ENCODE results near the gene KRTAP2-4. TPM values are rescaled to one million over a fixed set of nuclear protein-coding genes. Genes with fewer than 3 reads are reported as not detected.
"Not testable (repeated sequence)": the region's sequence is repeated elsewhere in the genome, so short reads cannot be mapped to it uniquely, and the experiment has no call there.

Gene KRTAP2-4
- total RNA-seq, 2 donors from 2014 or later, result not detected

GRCh38 chr17:41046735-41047465 lies 18.8 kb downstream of the KRTAP2-4 start, which contains the start of gene KRTAP2-1:
Gene KRTAP2-1 (minus strand): TSS chr17:41047316. CDS start chr17:41047267, 49 bp downstream.
- ATAC-seq; intact Hi-C loops (cut with DNase I); DNase-seq: not testable (repeated sequence)

GRCh38 chr17:41042953-41043352 lies 22.7 kb downstream of the KRTAP2-4 start:
- intact Hi-C loops (cut with DNase I), result no loop called here
- ATAC-seq (no peak), DNase-seq (no peak)

- intact Hi-C loops (cut with DNase I); DNase-seq: not testable (repeated sequence)
- peak in 1 of 2 donors; percentile 53 for ATAC-seq
These were observed 24.7 kb downstream of the KRTAP2-4 start, which contains the start of gene KRTAP1-1 for GRCh38 chr17:41040783-41041571. Gene KRTAP1-1 (minus strand): TSS chr17:41041450. CDS start chr17:41041397, 53 bp downstream.

GRCh38 chr17:41037853-41038350 lies 27.8 kb downstream of the KRTAP2-4 start:
- no peak for ATAC-seq
- intact Hi-C loops (cut with DNase I), result no loop called here
- DNase-seq, result no peak

- ATAC-seq; intact Hi-C loops (cut with DNase I); DNase-seq: not testable (repeated sequence)
These were observed 31.2 kb downstream of the KRTAP2-4 start, which contains the start of gene KRTAP1-3 for GRCh38 chr17:41034346-41034935. Gene KRTAP1-3 (minus strand): TSS chr17:41034874. CDS start chr17:41034821, 53 bp downstream.

- intact Hi-C loops (cut with DNase I), result no loop called here
- DNase-seq (no peak), ATAC-seq (no peak)
These were observed 35.9 kb downstream of the KRTAP2-4 start, which contains the start of gene KRTAP1-4 for GRCh38 chr17:41029633-41030245. Gene KRTAP1-4 (minus strand): TSS chr17:41030195. CDS start chr17:41030078, 117 bp downstream.

- DNase-seq (no peak), ATAC-seq (no peak)
These were observed 38.8 kb downstream of the KRTAP2-4 start, which contains the start of gene KRTAP1-5 for GRCh38 chr17:41026715-41027471. Gene KRTAP1-5 (minus strand): TSS chr17:41027208. CDS start chr17:41027155, 53 bp downstream.

GRCh38 chr17:41024697-41025096 lies 41.0 kb downstream of the KRTAP2-4 start:
- intact Hi-C loops (cut with DNase I), result no loop called here
- no peak for ATAC-seq
- DNase-seq, result no peak

More at GRCh38 chr17:41026715-41027471, 38.8 kb downstream of the KRTAP2-4 start, which contains the start of gene KRTAP1-5:
- intact Hi-C loops (cut with DNase I), result no loop called here

- DNase-seq (no peak), ATAC-seq (no peak)
- intact Hi-C loops (cut with DNase I), result no loop called here
These were observed 45.3 kb downstream of the KRTAP2-4 start for GRCh38 chr17:41020336-41020735.

GRCh38 chr17:41019415-41019814 lies 46.3 kb downstream of the KRTAP2-4 start:
- intact Hi-C loops (cut with DNase I), result no loop called here
- ATAC-seq (no peak), DNase-seq (no peak)

GRCh38 chr17:41018541-41018940 lies 47.1 kb downstream of the KRTAP2-4 start:
- DNase-seq (no peak), ATAC-seq (no peak)
- intact Hi-C loops (cut with DNase I), result no loop called here

GRCh38 chr17:41016578-41017215 lies 49.0 kb downstream of the KRTAP2-4 start:
- DNase-seq (no peak), ATAC-seq (no peak)
- intact Hi-C loops (cut with DNase I), result no loop called here

- intact Hi-C loops (cut with DNase I), result no loop called here
- ATAC-seq, result no peak
- no peak for DNase-seq
These were observed 50.2 kb downstream of the KRTAP2-4 start for GRCh38 chr17:41015454-41015853.

Other genes starting within 250 kb of the KRTAP2-4 start
- 10 to 100 TPM; 57.0 to 68.8 TPM for gene KRT10, start 243.3 kb downstream of the KRTAP2-4 start, total RNA-seq
- not detected for gene KRT12, start 198.7 kb downstream of the KRTAP2-4 start, total RNA-seq
- not detected for gene KRT20, start 180.6 kb downstream of the KRTAP2-4 start, total RNA-seq
- gene KRT23, start 128.2 kb downstream of the KRTAP2-4 start, total RNA-seq, result under 1 TPM in 1 of 2 donors, not detected in 1; 0.29 TPM
- gene KRT39, start 98.9 kb downstream of the KRTAP2-4 start, total RNA-seq, result not detected
- not detected for gene KRT40, start 81.6 kb downstream of the KRTAP2-4 start, total RNA-seq
- not detected for gene KRTAP3-3, start 71.7 kb downstream of the KRTAP2-4 start, total RNA-seq
- not detected for gene KRTAP3-2, start 66.0 kb downstream of the KRTAP2-4 start, total RNA-seq
- not detected for gene KRTAP3-1, start 56.8 kb downstream of the KRTAP2-4 start, total RNA-seq
- gene KRTAP1-5, start 38.7 kb downstream of the KRTAP2-4 start, total RNA-seq, result not detected
- not detected for gene KRTAP1-4, start 35.7 kb downstream of the KRTAP2-4 start, total RNA-seq
- gene KRTAP1-3, start 31.0 kb downstream of the KRTAP2-4 start, total RNA-seq, result not detected
- not detected for gene KRTAP1-1, start 24.4 kb downstream of the KRTAP2-4 start, total RNA-seq
- gene KRTAP2-1, start 18.6 kb downstream of the KRTAP2-4 start, total RNA-seq, result not detected
- not detected for gene KRTAP2-2, start 10.6 kb downstream of the KRTAP2-4 start, total RNA-seq
- gene KRTAP2-3, start 5.8 kb downstream of the KRTAP2-4 start, total RNA-seq, result not detected
- gene KRTAP4-7, start 18.3 kb upstream of the KRTAP2-4 start, total RNA-seq, result not detected
- gene KRTAP4-8, start 32.3 kb upstream of the KRTAP2-4 start, total RNA-seq, result not detected
- not detected for gene KRTAP4-16, start 36.3 kb upstream of the KRTAP2-4 start, total RNA-seq
- gene KRTAP4-9, start 39.5 kb upstream of the KRTAP2-4 start, total RNA-seq, result not detected
- gene KRTAP4-11, start 52.5 kb upstream of the KRTAP2-4 start, total RNA-seq, result not detected
- gene KRTAP4-12, start 58.3 kb upstream of the KRTAP2-4 start, total RNA-seq, result not detected
- gene KRTAP4-6, start 74.7 kb upstream of the KRTAP2-4 start, total RNA-seq, result not detected
- gene KRTAP4-5, start 83.9 kb upstream of the KRTAP2-4 start, total RNA-seq, result not detected
- gene KRTAP4-4, start 94.9 kb upstream of the KRTAP2-4 start, total RNA-seq, result not detected
- not detected for gene KRTAP4-3, start 102.3 kb upstream of the KRTAP2-4 start, total RNA-seq
- not detected for gene KRTAP4-2, start 112.3 kb upstream of the KRTAP2-4 start, total RNA-seq
- gene KRTAP4-1, start 119.0 kb upstream of the KRTAP2-4 start, total RNA-seq, result not detected
- gene KRTAP9-1, start 124.0 kb upstream of the KRTAP2-4 start, total RNA-seq, result not detected
- gene KRTAP9-2, start 160.8 kb upstream of the KRTAP2-4 start, total RNA-seq, result not detected
- gene KRTAP9-3, start 166.6 kb upstream of the KRTAP2-4 start, total RNA-seq, result not detected
- gene KRTAP9-8, start 172.1 kb upstream of the KRTAP2-4 start, total RNA-seq, result not detected
- gene KRTAP9-4, start 183.8 kb upstream of the KRTAP2-4 start, total RNA-seq, result not detected
- gene KRTAP9-9, start 189.5 kb upstream of the KRTAP2-4 start, total RNA-seq, result not detected
- gene KRTAP9-6, start 199.5 kb upstream of the KRTAP2-4 start, total RNA-seq, result not detected
- gene KRTAP9-7, start 209.8 kb upstream of the KRTAP2-4 start, total RNA-seq, result not detected
- gene KRTAP29-1, start 237.0 kb upstream of the KRTAP2-4 start, total RNA-seq, result not detected
- gene KRTAP16-1, start 243.4 kb upstream of the KRTAP2-4 start, total RNA-seq, result not detected
- gene KRTAP17-1, start 249.8 kb upstream of the KRTAP2-4 start, total RNA-seq, result not detected

All from left cardiac atrium (tissue), 4 donors.